HCT116 (cell line): ENCODE results near the gene ZNF212. TPM values are rescaled to one million over a fixed set of nuclear protein-coding genes. Genes with fewer than 3 reads are reported as not detected.

Experiments
- ATAC-seq: fragments of 200-7000 bp; cut with Tn5 transposase; 2 replicates; pipeline ENCODE4 v1.9.1; 2020; ENCODE audit warnings: mild to moderate bottlenecking, moderate library complexity
- BruUV-seq: library from RNA; stranded (reverse); fragments of 400-500 nt; replicated peaks from 2 replicates; lab custom pipeline; 2021; lab: Mats Ljungman, UMichigan
- CTCF ChIA-PET: fragments of 300-600 bp; sonication (Branson Sonifier 250); formaldehyde crosslinking; loops from one replicate; lab custom pipeline; 2021; ENCODE audit warnings: antibody characterized with exemption; lab: Charles Lee
- POLR2A ChIA-PET: fragments of 300-600, 350-600 bp; sonication (Branson Sonifier 250); formaldehyde crosslinking; loops from one replicate; lab custom pipeline; 2021; ENCODE audit warnings: antibody characterized with exemption; lab: Charles Lee
- RAD21 ChIA-PET, 2 experiments: fragments of 300-600 bp; sonication (Branson Sonifier 250); formaldehyde crosslinking; loops; one replicate each; lab custom pipeline; 2023; ENCODE audit warnings: low total read pairs in 2 of 2; ENCODE audit not compliant: uncharacterized antibody in 2 of 2, unreplicated experiment in 2 of 2, low non-redundant PET in 1 of 2; lab: Charles Lee
- DNase-seq: peaks from one replicate; pipeline ENCODE4 v3.0.0-alpha.2; 2010; ENCODE audit warnings: low read depth, low spot score
- H2AFZ ChIP-seq: fragments of 200-600 bp; shearing (Covaris generic), sonication (generic); 2 replicates; pipeline ENCODE4 v1.6.1; 2017; ENCODE audit warnings: low read depth, mixed run types, mixed read lengths, antibody characterized with exemption, low read length; ENCODE audit not compliant: poor library complexity, severe bottlenecking
- H3K27ac ChIP-seq: 2 replicates; pipeline ENCODE4 v1.5.1; 2012; ENCODE audit warnings: low read depth, low read length
- H3K27me3 ChIP-seq: fragments of 200-600 bp; sonication (generic); 2 replicates; pipeline ENCODE4 v1.6.1; 2016; ENCODE audit warnings: mixed run types, low read length, mixed read lengths; ENCODE audit not compliant: insufficient read depth
- H3K36me3 ChIP-seq, 2 experiments: fragments of 200-500 bp in 1 of 2; fragments of 200-600 bp in 1 of 2; sonication (Bioruptor generic) in 1 of 2; sonication (generic) in 1 of 2; 2 replicates each; pipeline versions ENCODE4 v1.5.1 to v1.6.1; 2014 to 2016; ENCODE audit warnings: low read length in 2 of 2, inconsistent platforms in 1 of 2, mixed read lengths in 1 of 2, mixed run types in 1 of 2; ENCODE audit not compliant: insufficient read depth in 2 of 2, control insufficient read depth in 1 of 2
- H3K4me1 ChIP-seq, 2 experiments: fragments of 200-600 bp in 1 of 2; sonication (generic) in 1 of 2; 2 replicates each; pipeline versions ENCODE4 v1.5.1 to v1.6.1; 2012 to 2017; ENCODE audit warnings: low read length in 2 of 2, inconsistent platforms in 1 of 2, mild to moderate bottlenecking in 1 of 2, mixed read lengths in 1 of 2, mixed run types in 1 of 2, moderate library complexity in 1 of 2; ENCODE audit not compliant: insufficient read depth in 2 of 2, control insufficient read depth in 1 of 2
- H3K4me2 ChIP-seq: fragments of 200-600 bp; sonication (generic); 2 replicates; pipeline ENCODE4 v1.6.1; 2017; ENCODE audit warnings: mixed run types, low read length, mixed read lengths
- H3K4me3 ChIP-seq, 2 experiments: fragments of 200-600 bp in 1 of 2; sonication (generic) in 1 of 2; replicated peaks in 1 of 2; 2 replicates each; pipeline ENCODE4 v1.5.1; 2011 to 2016; ENCODE audit warnings: low read length in 2 of 2, control low read depth in 1 of 2, low read depth in 1 of 2, mild to moderate bottlenecking in 1 of 2, mixed read lengths in 1 of 2, mixed run types in 1 of 2
- H3K79me2 ChIP-seq: fragments of 200-600 bp; sonication (generic); 2 replicates; pipeline ENCODE4 v1.6.1; 2017; ENCODE audit warnings: mild to moderate bottlenecking, mixed run types, low read length, moderate library complexity, mixed read lengths; ENCODE audit not compliant: insufficient read depth
- H3K9ac ChIP-seq: fragments of 200-600 bp; sonication (generic); 2 replicates; pipeline ENCODE4 v1.6.1; 2016; ENCODE audit warnings: low read length, mixed read lengths
- H3K9me2 ChIP-seq: fragments of 200-600 bp; sonication (generic), shearing (Covaris generic); 2 replicates; pipeline ENCODE4 v1.6.1; 2017; ENCODE audit warnings: mixed run types, mild to moderate bottlenecking, moderate library complexity; ENCODE audit not compliant: insufficient read depth
- H3K9me3 ChIP-seq, 2 experiments: fragments of 200-500 bp in 1 of 2; fragments of 200-600 bp in 1 of 2; sonication (Bioruptor generic) in 1 of 2; sonication (generic) in 1 of 2; 2 replicates each; pipeline ENCODE4 v1.6.1; 2014 to 2017; ENCODE audit warnings: low read length in 2 of 2, mixed read lengths in 2 of 2, inconsistent platforms in 1 of 2, low read depth in 1 of 2, mild to moderate bottlenecking in 1 of 2, mixed run types in 1 of 2, moderate library complexity in 1 of 2; ENCODE audit not compliant: control insufficient read depth in 1 of 2, insufficient read depth in 1 of 2
- H4K20me1 ChIP-seq: fragments of 200-600 bp; sonication (generic), shearing (Covaris generic); 2 replicates; pipeline ENCODE4 v1.6.1; 2017; ENCODE audit warnings: mixed run types, mild to moderate bottlenecking, moderate library complexity; ENCODE audit not compliant: insufficient read depth
- ATF3 ChIP-seq: IDR thresholded peaks from 2 replicates; pipeline ENCODE4 v1.6.1; 2012
- CTCF ChIP-seq, 3 experiments: fragments of 200-600 bp in 1 of 3; sonication (generic) in 1 of 3; IDR thresholded peaks in 2 of 3; conservative IDR thresholded peaks in 1 of 3; 2 replicates each; pipeline ENCODE4 v1.5.1; 2012 to 2017; ENCODE audit warnings: low read depth in 2 of 3, low read length in 2 of 3, antibody characterized with exemption in 1 of 3, borderline replicate concordance in 1 of 3, control low read depth in 1 of 3, mild to moderate bottlenecking in 1 of 3, mixed read lengths in 1 of 3, mixed run types in 1 of 3, moderate library complexity in 1 of 3; ENCODE audit not compliant: insufficient read depth in 1 of 3
- ELF1 ChIP-seq: IDR thresholded peaks from 2 replicates; pipeline ENCODE4 v1.6.1; 2012; ENCODE audit warnings: low read depth, borderline replicate concordance
- EZH2phosphoT487 ChIP-seq: fragments of 200-600 bp; IDR thresholded peaks from 2 replicates; pipeline ENCODE4 v1.6.1; 2018; ENCODE audit warnings: antibody characterized with exemption, borderline replicate concordance
- JUND ChIP-seq: IDR thresholded peaks from 2 replicates; pipeline ENCODE4 v1.6.1; 2012
- POLR2A ChIP-seq: IDR thresholded peaks from 2 replicates; pipeline ENCODE4 v1.7.0; 2011; ENCODE audit warnings: borderline replicate concordance; ENCODE audit not compliant: insufficient read depth, insufficient read length; ENCODE audit errors: extremely low read depth
- POLR2AphosphoS5 ChIP-seq: IDR thresholded peaks from 2 replicates; pipeline ENCODE4 v1.6.1; 2011; ENCODE audit warnings: mild to moderate bottlenecking, low read depth, low read length, moderate library complexity
- RAD21 ChIP-seq: IDR thresholded peaks from 2 replicates; pipeline ENCODE4 v1.6.1; 2012; ENCODE audit warnings: low read depth, mild to moderate bottlenecking
- REST ChIP-seq: IDR thresholded peaks from 2 replicates; pipeline ENCODE4 v1.6.1; 2012; ENCODE audit warnings: low read depth
- SIN3A ChIP-seq: IDR thresholded peaks from 2 replicates; pipeline ENCODE4 v1.6.1; 2012; ENCODE audit warnings: low read depth
- SRF ChIP-seq: IDR thresholded peaks from 2 replicates; pipeline ENCODE4 v1.6.1; 2012; ENCODE audit warnings: low read depth
- TCF7L2 ChIP-seq: IDR thresholded peaks from 2 replicates; pipeline ENCODE4 v1.7.0; 2011; ENCODE audit warnings: borderline replicate concordance, inconsistent platforms; ENCODE audit not compliant: insufficient read depth, insufficient read length; ENCODE audit errors: extremely low read depth
- YY1 ChIP-seq: IDR thresholded peaks from 2 replicates; pipeline ENCODE4 v1.6.1; 2011; ENCODE audit warnings: low read length, low read depth, moderate library complexity, mild to moderate bottlenecking; ENCODE audit not compliant: insufficient replicate concordance; ENCODE audit errors: extremely low read depth
- ZBTB33 ChIP-seq: IDR thresholded peaks from 2 replicates; pipeline ENCODE4 v1.6.1; 2011; ENCODE audit warnings: mild to moderate bottlenecking, low read length, moderate library complexity; ENCODE audit not compliant: insufficient replicate concordance; ENCODE audit errors: extremely low read depth
- ZFX ChIP-seq: fragments of 450-650 bp; IDR thresholded peaks from 2 replicates; pipeline ENCODE4 v1.6.1; 2017
- intact Hi-C: fragments of 100-400 bp; cut with micrococcal nuclease; formaldehyde crosslinking; loops from 2 replicates; pipeline ENCODE4 v1.10.0; 2022
- total RNA-seq: library from RNA; stranded (reverse); gene quantifications from one replicate; pipeline ENCODE4 v1.2.1, GENCODE V29; 2021; ENCODE audit not compliant: unreplicated experiment

Gene ZNF212
- total RNA-seq, 1 experiment from 2014 or later = 13.7 TPM

- Histone ChIP-seq H3K9me3 (no peaks in the 10 kb centered on the region), H3K36me3 (peaks cover 0 to 14% of the 10 kb centered on the region in 2 experiments; a peak in 3 of 4 replicates), H3K79me2 (no peaks in the 10 kb centered on the region), H3K4me1 (peaks cover 0 to 5% of the 10 kb centered on the region in 2 experiments; a peak in 1 of 4 replicates), H3K4me2 (no peak overlapping the region), H3K27ac (no peak overlapping the region), H3K9ac (no peak overlapping the region), H3K27me3 (no peaks in the 10 kb centered on the region), H3K4me3 (no peak overlapping the region), H4K20me1 (no peaks in the 10 kb centered on the region), H2AFZ (no peak overlapping the region), H3K9me2 (no peaks in the 10 kb centered on the region)
- TF ChIP-seq SIN3A (no peak), POLR2AphosphoS5 (no peak; the same call in 1 of the 2 replicates), ATF3 (no peak), CTCF (IDR thresholded peaks at IDR 0.05 in 2 of 3, conservative IDR thresholded peaks at IDR 0.05 in 1 of 3; ENCODE audit: borderline replicate concordance in 1 of 3, insufficient read depth in 1 of 3, low read depth in 2 of 3, low read length in 2 of 3) (no peak), ELF1 (no peak), JUND (no peak), ZBTB33 (no peak), RAD21 (no peak), TCF7L2 (no peak), YY1 (no peak), SRF (no peak), ZFX (no peak), POLR2A (no peak), REST (no peak), EZH2phosphoT487 (no peak)
- intact Hi-C loops = no loop called here
- ATAC-seq (no peak), DNase-seq (no peak)
- no TSS peak for BruUV-seq
- ChIA-PET POLR2A (no interaction called here), CTCF (no interaction called here), RAD21 (no interaction called here)
These were observed 12.5 kb upstream of the ZNF212 start for GRCh38 chr7:149226840-149227494.
